T-cell (primary cell): ENCODE measurements around the gene RBM18. TPM values are rescaled to one million over a fixed set of nuclear protein-coding genes. Genes with fewer than 3 reads are reported as not detected.

Experiments used
- ATAC-seq, 4 experiments: fragments of 200-7000 bp in 3 of 4; fragments of 150-1000 bp in 1 of 4; cut with Tn5 transposase; replicated peaks in 1 of 4; 1 replicate in 3 of 4; 2 replicates in 1 of 4; pipeline ENCODE4 v1.10.0; 2021; ENCODE audit warnings: moderate library complexity in 3 of 4, mild to moderate bottlenecking in 2 of 4, moderate number of reproducible peaks in 1 of 4
- CTCF ChIA-PET, 2 donors: fragments of 300-600 bp; sonication (Branson Sonifier 250); formaldehyde crosslinking; loops; one replicate each; lab custom pipeline; 2022; ENCODE audit warnings: antibody characterized with exemption in 2 of 2; lab: Charles Lee
- POLR2A ChIA-PET, 2 donors: fragments of 300-600 bp; sonication (Branson Sonifier 250); formaldehyde crosslinking; loops; one replicate each; lab custom pipeline; 2022; ENCODE audit warnings: antibody characterized with exemption in 2 of 2; lab: Charles Lee
- DNase-seq, 35 experiments: peaks; one replicate each; pipeline versions ENCODE4 v3.0.0 to v3.0.0-alpha.2; 2013 to 2023
- H3K27ac ChIP-seq: one replicate; pipeline ENCODE4 v1.5.1; 2013; ENCODE audit warnings: low read length
- H3K27me3 ChIP-seq, 2 experiments: replicated peaks in 1 of 2; 1 replicate in 1 of 2; 2 replicates in 1 of 2; pipeline versions ENCODE4 v1.6.1 to v1.7.0; 2013; ENCODE audit warnings: low read length in 1 of 2, mixed read lengths in 1 of 2; ENCODE audit not compliant: control insufficient read depth in 2 of 2, insufficient read depth in 2 of 2; ENCODE audit errors: extremely low read depth in 1 of 2
- H3K36me3 ChIP-seq, 2 donors: 1 replicate in 1 of 2; 2 replicates in 1 of 2; pipeline versions ENCODE4 v1.6.1 to v1.7.0; 2013; ENCODE audit warnings: low read length in 1 of 2; ENCODE audit not compliant: control insufficient read depth in 2 of 2, insufficient read depth in 1 of 2; ENCODE audit errors: extremely low read depth in 1 of 2
- H3K4me1 ChIP-seq, 2 experiments: 1 replicate in 1 of 2; 2 replicates in 1 of 2; pipeline versions ENCODE4 v1.6.1 to v1.7.0; 2013; ENCODE audit warnings: low read length in 2 of 2, mixed read lengths in 1 of 2; ENCODE audit not compliant: insufficient read depth in 2 of 2, control insufficient read depth in 1 of 2; ENCODE audit errors: extremely low read depth in 1 of 2
- H3K4me3 ChIP-seq, 2 donors: 1 replicate in 1 of 2; 2 replicates in 1 of 2; pipeline versions ENCODE4 v1.5.1 to v1.7.0; 2013; ENCODE audit warnings: mild to moderate bottlenecking in 2 of 2, low read length in 1 of 2, moderate library complexity in 1 of 2; ENCODE audit not compliant: control insufficient read depth in 1 of 2; ENCODE audit errors: extremely low read depth in 1 of 2
- H3K9me3 ChIP-seq: 2 replicates; pipeline ENCODE4 v1.7.0; 2013
- H3K27ac Mint-ChIP-seq, 2 donors: one replicate each; pipeline ENCODE4 v1.8.0; 2020 to 2021; ENCODE audit warnings: mild to moderate bottlenecking in 2 of 2, mixed read lengths in 2 of 2
- H3K27me3 Mint-ChIP-seq, 2 donors: one replicate each; pipeline ENCODE4 v1.8.0; 2021 to 2022; ENCODE audit warnings: mixed read lengths in 2 of 2
- H3K36me3 Mint-ChIP-seq: one replicate; pipeline ENCODE4 v1.8.0; 2021; ENCODE audit warnings: mixed read lengths
- H3K4me1 Mint-ChIP-seq, 3 donors: one replicate each; pipeline ENCODE4 v1.8.0; 2020 to 2022; ENCODE audit warnings: mixed read lengths in 3 of 3, mild to moderate bottlenecking in 1 of 3
- H3K4me3 Mint-ChIP-seq, 3 donors: one replicate each; pipeline ENCODE4 v1.8.0; 2020 to 2022; ENCODE audit warnings: mild to moderate bottlenecking in 3 of 3, mixed read lengths in 3 of 3, moderate library complexity in 3 of 3
- H3K9me3 Mint-ChIP-seq, 3 donors: one replicate each; pipeline ENCODE4 v1.8.0; 2020 to 2022; ENCODE audit warnings: mixed read lengths in 3 of 3
- WGBS: methylation state at CpG from one replicate; pipeline ENCODE4 v1.1.5; 2013; ENCODE audit warnings: missing lambda C conversion rate; ENCODE audit not compliant: insufficient coverage; 5-methylcytosine and 5-hydroxymethylcytosine counted together
- total RNA-seq, 35 experiments: library from RNA in 6 of 35; stranded (reverse) in 6 of 35; fragments of 120-200 nt in 1 of 35; gene quantifications; one replicate each; pipeline versions ENCODE4 v1.2.1 to v1.2.4 and lab custom pipeline; 2013 to 2026

The RBM18 gene
- total RNA-seq, 5 donors from 2014 or later (not counting 1 experiment from before 2014, with no cell fraction given): 15.8 to 19.9 (median 17.5) TPM

GRCh38 chr9:122226758-122227574 is 37.7 kb downstream of the RBM18 start:
- no peaks in the 10 kb centered on the region for H3K9me3 Mint-ChIP-seq
- H3K9me3 ChIP-seq: no peaks in the 10 kb centered on the region
- WGBS: 92% methylated on average over 39 of the region's 59 CpGs
- H3K27ac Mint-ChIP-seq: no peak overlapping the region
- peaks cover 0 to 7% of the 10 kb centered on the region in 2 experiments for H3K4me1 ChIP-seq
- H3K4me3 Mint-ChIP-seq: peak overlapping the region in 1 of 3 donors; percentile 51
- no peak for ATAC-seq
- H3K4me1 Mint-ChIP-seq: peaks cover 5 to 9% (median 8%) of the 10 kb centered on the region in 3 donors
- POLR2A ChIA-PET: no interaction called here
- peaks cover 7 to 59% of the 10 kb centered on the region in 2 experiments for H3K27me3 ChIP-seq
- H3K27me3 Mint-ChIP-seq: peaks cover 48 to 52% of the 10 kb centered on the region in 2 donors
- DNase-seq: no peak
- no peaks in the 10 kb centered on the region for H3K36me3 ChIP-seq
- no peak overlapping the region for H3K4me3 ChIP-seq
- H3K36me3 Mint-ChIP-seq: no peaks in the 10 kb centered on the region
- CTCF ChIA-PET: no interaction called here
- no peak overlapping the region for H3K27ac ChIP-seq

GRCh38 chr9:122226142-122226757 is 38.4 kb downstream of the RBM18 start:
- Mint-ChIP-seq H3K4me1 (peaks cover 5 to 9% (median 8%) of the 10 kb centered on the region in 3 donors), H3K27ac (no peak overlapping the region), H3K27me3 (peaks cover 54 to 59% of the 10 kb centered on the region in 2 donors), H3K9me3 (no peaks in the 10 kb centered on the region), H3K4me3 (peak overlapping the region in 1 of 3 donors; percentile 51), H3K36me3 (no peaks in the 10 kb centered on the region)
- ChIA-PET CTCF (no interaction called here), POLR2A (no interaction called here)
- ATAC-seq (no peak), DNase-seq (no peak)
- Histone ChIP-seq H3K36me3 (no peaks in the 10 kb centered on the region), H3K4me3 (no peak overlapping the region), H3K27me3 (peaks cover 9 to 65% of the 10 kb centered on the region in 2 experiments), H3K9me3 (no peaks in the 10 kb centered on the region), H3K4me1 (peaks cover 0 to 9% of the 10 kb centered on the region in 2 experiments), H3K27ac (no peak overlapping the region)
- 85% methylated on average over 51 of the region's 51 CpGs for WGBS

GRCh38 chr9:122225312-122226141 is 39.1 kb downstream of the RBM18 start:
- CTCF ChIA-PET: no interaction called here
- no peak overlapping the region for H3K27ac Mint-ChIP-seq

GRCh38 chr9:122223435-122223834 is 41.2 kb downstream of the RBM18 start:
- Histone ChIP-seq H3K4me3 (no peak overlapping the region), H3K36me3 (no peaks in the 10 kb centered on the region), H3K4me1 (peaks cover 0 to 29% of the 10 kb centered on the region in 2 experiments), H3K27me3 (peaks cover 3 to 82% of the 10 kb centered on the region in 2 experiments), H3K27ac (no peak overlapping the region), H3K9me3 (no peaks in the 10 kb centered on the region)
- Mint-ChIP-seq H3K36me3 (no peaks in the 10 kb centered on the region), H3K27ac (no peak overlapping the region), H3K27me3 (peaks cover 75 to 86% of the 10 kb centered on the region in 2 donors), H3K9me3 (no peaks in the 10 kb centered on the region), H3K4me3 (no peak overlapping the region), H3K4me1 (peaks cover 23 to 33% (median 32%) of the 10 kb centered on the region in 3 donors)
- WGBS: 85% methylated on average over 3 of the region's 5 CpGs
- ATAC-seq (no peak), DNase-seq (no peak)
- ChIA-PET CTCF (no interaction called here), POLR2A (no interaction called here)

More at GRCh38 chr9:122225312-122226141, 39.1 kb downstream of the RBM18 start:
- Mint-ChIP-seq H3K27me3 (peaks cover 58 to 65% of the 10 kb centered on the region in 2 donors), H3K9me3 (no peaks in the 10 kb centered on the region), H3K36me3 (no peaks in the 10 kb centered on the region), H3K4me3 (no peak overlapping the region), H3K4me1 (peaks cover 5 to 12% (median 11%) of the 10 kb centered on the region in 3 donors)
- Histone ChIP-seq H3K36me3 (no peaks in the 10 kb centered on the region), H3K27ac (no peak overlapping the region), H3K4me3 (no peak overlapping the region), H3K9me3 (no peaks in the 10 kb centered on the region), H3K4me1 (peaks cover 0 to 13% of the 10 kb centered on the region in 2 experiments), H3K27me3 (peaks cover 9 to 71% of the 10 kb centered on the region in 2 experiments)
- POLR2A ChIA-PET: no interaction called here
- WGBS: 89% methylated on average over 47 of the region's 51 CpGs
- no peak for DNase-seq
- no peak for ATAC-seq

GRCh38 chr9:122222791-122223190 is 41.8 kb downstream of the RBM18 start:
- no peaks in the 10 kb centered on the region for H3K36me3 Mint-ChIP-seq
- H3K27ac Mint-ChIP-seq: no peak overlapping the region
- no peak overlapping the region for H3K4me3 Mint-ChIP-seq
- Histone ChIP-seq H3K36me3 (no peaks in the 10 kb centered on the region), H3K4me1 (peaks cover 0 to 26% of the 10 kb centered on the region in 2 experiments), H3K27ac (no peak overlapping the region), H3K27me3 (peaks cover 3 to 83% of the 10 kb centered on the region in 2 experiments), H3K9me3 (no peaks in the 10 kb centered on the region), H3K4me3 (no peak overlapping the region)
- DNase-seq: no peak
- ChIA-PET CTCF (interaction anchor here in 1 of 2 donors (0.9 kb wide), 1 partner anchor 128 kb away, joined by 3 read pairs; no protein-coding TSS in a partner anchor), POLR2A (no interaction called here)
- H3K27me3 Mint-ChIP-seq: peaks cover 82 to 93% of the 10 kb centered on the region in 2 donors
- H3K9me3 Mint-ChIP-seq: no peaks in the 10 kb centered on the region
- WGBS: 30% methylated on average over 2 of the region's 5 CpGs
- ATAC-seq: no peak
- H3K4me1 Mint-ChIP-seq: peaks cover 28 to 40% (median 39%) of the 10 kb centered on the region in 3 donors
